ENCODE results near the gene NES. TPM values are rescaled to one million over a fixed set of nuclear protein-coding genes. Genes with fewer than 3 reads are reported as not detected.

Gene NES
- total RNA-seq, 2 experiments from 2014 or later, result not detected

DNA sequence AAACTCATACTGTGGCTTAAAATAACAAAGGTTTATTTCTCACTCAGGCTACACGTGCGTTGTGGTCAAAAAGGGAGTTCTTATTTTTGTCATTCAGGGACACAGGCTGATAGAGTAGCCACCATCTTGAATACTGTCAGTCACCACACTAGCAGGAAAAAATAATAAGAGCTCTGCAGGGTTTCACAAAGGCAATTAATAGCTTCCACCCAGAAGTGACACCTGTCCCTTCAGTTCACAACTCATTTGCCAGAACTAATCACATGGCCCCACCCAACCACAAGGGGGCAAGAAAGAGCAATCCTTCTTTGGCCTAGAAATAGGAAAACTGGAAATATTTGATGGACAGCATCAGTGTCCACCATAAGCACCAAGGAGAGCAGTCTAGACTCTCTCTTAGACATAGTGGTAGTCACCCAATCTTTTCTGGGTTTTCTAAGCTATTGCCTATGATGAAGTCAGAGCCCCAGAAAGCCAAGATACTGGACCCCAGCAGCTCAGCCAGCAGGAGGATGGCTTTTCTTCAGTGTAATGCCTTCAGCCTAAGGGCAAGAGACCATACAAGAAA, 49.8 kb downstream of the NES start:
- ATAC-seq (peak; percentile 45), DNase-seq (peak; percentile 60)
- intact Hi-C loops (cut with micrococcal nuclease), result no loop called here
- H3K27me3 Mint-ChIP-seq, result peaks cover 43% of the 10 kb centered on the region
- POLR2A ChIA-PET, result interaction anchor here (0.6 to 1.1 kb wide), 3 partner anchors 18 to 78 kb away, joined by 3 read pairs; partner anchors contain the start of gene CRABP2
- H3K9me3 Mint-ChIP-seq, result no peaks in the 10 kb centered on the region
- H3K36me3 Mint-ChIP-seq (ENCODE audit: low read depth), result no peaks in the 10 kb centered on the region
- TF ChIP-seq, protein P1, sequence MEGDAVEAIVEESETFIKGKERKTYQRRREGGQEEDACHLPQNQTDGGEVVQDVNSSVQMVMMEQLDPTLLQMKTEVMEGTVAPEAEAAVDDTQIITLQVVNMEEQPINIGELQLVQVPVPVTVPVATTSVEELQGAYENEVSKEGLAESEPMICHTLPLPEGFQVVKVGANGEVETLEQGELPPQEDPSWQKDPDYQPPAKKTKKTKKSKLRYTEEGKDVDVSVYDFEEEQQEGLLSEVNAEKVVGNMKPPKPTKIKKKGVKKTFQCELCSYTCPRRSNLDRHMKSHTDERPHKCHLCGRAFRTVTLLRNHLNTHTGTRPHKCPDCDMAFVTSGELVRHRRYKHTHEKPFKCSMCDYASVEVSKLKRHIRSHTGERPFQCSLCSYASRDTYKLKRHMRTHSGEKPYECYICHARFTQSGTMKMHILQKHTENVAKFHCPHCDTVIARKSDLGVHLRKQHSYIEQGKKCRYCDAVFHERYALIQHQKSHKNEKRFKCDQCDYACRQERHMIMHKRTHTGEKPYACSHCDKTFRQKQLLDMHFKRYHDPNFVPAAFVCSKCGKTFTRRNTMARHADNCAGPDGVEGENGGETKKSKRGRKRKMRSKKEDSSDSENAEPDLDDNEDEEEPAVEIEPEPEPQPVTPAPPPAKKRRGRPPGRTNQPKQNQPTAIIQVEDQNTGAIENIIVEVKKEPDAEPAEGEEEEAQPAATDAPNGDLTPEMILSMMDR (IDR thresholded peaks at IDR 0.05), result peak; percentile 66
- CTCF ChIA-PET, result interaction anchor here (0.6 to 12.4 kb wide), 41 partner anchors 8 to 334 kb away, joined by 3 to 273 read pairs (median 4); partner anchors contain the start of genes BCAN, CRABP2, HAPLN2 and IQGAP3
- H3K4me3 Mint-ChIP-seq, result no peak overlapping the region
- peaks cover 10% of the 10 kb centered on the region for H3K4me1 Mint-ChIP-seq (ENCODE audit: low read depth)
- H3K27ac Mint-ChIP-seq, result no peak overlapping the region

DNA sequence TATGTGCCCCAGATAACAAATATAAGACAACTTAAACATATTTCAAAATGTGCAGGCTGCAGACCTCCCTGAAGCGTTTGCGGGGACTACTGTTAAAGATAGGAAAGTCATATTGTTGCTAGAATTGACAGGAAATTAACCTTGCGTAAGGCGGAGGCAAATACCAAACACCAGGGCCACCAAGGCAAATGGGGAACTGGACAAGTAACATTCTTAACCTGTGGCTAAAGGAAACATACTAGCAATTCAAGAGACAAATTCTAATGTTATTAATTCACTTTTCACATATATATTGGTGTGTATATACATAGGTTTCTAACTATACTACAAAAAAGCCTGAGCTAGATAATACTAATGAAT, 51.1 kb downstream of the NES start:
- ChIA-PET POLR2A (interaction anchor here (0.7 kb wide), 1 partner anchor 31 kb away, joined by 3 read pairs; no protein-coding TSS in a partner anchor), CTCF (interaction anchor here (0.7 to 12.4 kb wide), 18 partner anchors 10 to 241 kb away, joined by 3 to 273 read pairs (median 7); partner anchors contain the start of genes BCAN, CRABP2 and NES)
- ATAC-seq (no peak), DNase-seq (no peak)
- intact Hi-C loops (cut with micrococcal nuclease), result no loop called here
- no peak overlapping the region for H3K4me3 Mint-ChIP-seq
- peaks cover 10% of the 10 kb centered on the region for H3K4me1 Mint-ChIP-seq (ENCODE audit: low read depth)
- no peak overlapping the region for H3K27ac Mint-ChIP-seq
- TF ChIP-seq, protein P1 (IDR thresholded peaks at IDR 0.05), result no peak
- H3K9me3 Mint-ChIP-seq, result no peaks in the 10 kb centered on the region
- H3K36me3 Mint-ChIP-seq (ENCODE audit: low read depth), result no peaks in the 10 kb centered on the region
- H3K27me3 Mint-ChIP-seq, result peaks cover 39% of the 10 kb centered on the region

DNA sequence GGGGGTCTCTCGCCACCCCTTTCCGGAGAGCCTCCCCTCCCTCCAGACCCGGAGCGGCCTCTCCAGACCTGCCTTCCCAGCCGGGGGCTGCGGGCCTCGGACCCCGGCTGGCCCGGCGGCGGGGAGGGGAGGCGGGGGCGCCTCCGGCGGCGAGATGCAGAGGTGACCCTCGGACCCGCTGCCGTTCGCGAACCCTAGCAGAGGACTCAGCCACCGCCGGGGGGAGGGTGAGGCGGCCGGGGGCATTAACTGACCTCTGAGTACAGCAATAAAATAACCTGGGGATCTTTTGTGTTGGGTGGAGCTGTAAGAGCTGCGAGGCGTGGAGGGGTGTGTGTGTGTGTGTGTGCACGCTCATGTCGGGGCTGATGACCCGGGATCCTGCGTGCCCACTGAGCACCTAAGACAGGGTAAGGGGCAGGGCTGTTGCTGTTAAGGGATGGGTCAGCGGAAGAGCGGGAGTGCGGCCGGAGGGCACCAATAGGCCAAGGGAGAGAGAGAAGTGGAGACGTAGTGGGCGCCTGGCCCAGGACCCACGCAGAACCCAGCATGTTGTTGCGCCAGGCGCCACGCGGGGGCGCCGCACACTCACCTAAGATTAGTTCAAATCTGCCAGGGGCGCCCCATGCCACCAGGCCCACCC, 51.6 kb downstream of the NES start:
- H3K36me3 Mint-ChIP-seq (ENCODE audit: low read depth), result no peaks in the 10 kb centered on the region
- DNase-seq (peak; percentile 74), ATAC-seq (peak; percentile 74)
- intact Hi-C loops (cut with micrococcal nuclease), result no loop called here
- CTCF ChIA-PET, result interaction anchor here (1.0 to 12.4 kb wide), 22 partner anchors 9 to 266 kb away, joined by 3 to 273 read pairs (median 8); partner anchors contain the start of genes BCAN, CRABP2 and NES
- TF ChIP-seq, protein P1 (IDR thresholded peaks at IDR 0.05), result peak; percentile 96
- POLR2A ChIA-PET, result no interaction called here
- no peaks in the 10 kb centered on the region for H3K9me3 Mint-ChIP-seq
- H3K27ac Mint-ChIP-seq, result no peak overlapping the region
- peak overlapping the region; percentile 53 for H3K4me3 Mint-ChIP-seq
- peaks cover 37% of the 10 kb centered on the region for H3K27me3 Mint-ChIP-seq
- peaks cover 10% of the 10 kb centered on the region for H3K4me1 Mint-ChIP-seq (ENCODE audit: low read depth)

DNA sequence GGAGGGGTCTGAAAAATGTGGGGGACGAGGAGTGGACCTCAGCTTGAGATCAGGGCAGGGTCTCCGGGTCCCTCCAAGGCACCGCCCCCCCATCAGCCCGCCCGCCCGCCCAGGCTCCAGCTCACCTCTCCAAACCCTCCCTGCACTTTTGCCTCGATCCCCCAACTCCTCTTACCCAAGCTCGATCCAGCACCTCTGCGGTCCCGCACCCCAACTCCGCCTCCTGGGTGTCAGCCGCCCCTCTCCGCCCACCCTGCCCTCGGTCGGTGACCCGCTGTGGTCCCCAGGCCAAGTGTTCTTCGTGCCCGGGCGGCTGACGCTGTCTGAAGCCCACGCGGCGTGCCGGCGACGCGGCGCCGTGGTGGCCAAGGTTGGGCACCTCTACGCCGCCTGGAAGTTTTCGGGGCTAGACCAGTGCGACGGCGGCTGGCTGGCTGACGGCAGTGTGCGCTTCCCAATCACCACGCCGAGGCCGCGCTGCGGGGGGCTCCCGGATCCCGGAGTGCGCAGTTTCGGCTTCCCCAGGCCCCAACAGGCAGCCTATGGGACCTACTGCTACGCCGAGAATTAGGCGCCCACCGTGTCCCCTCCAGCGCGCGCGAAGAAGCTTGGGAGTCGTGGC, 52.3 kb downstream of the NES start:
- no peak overlapping the region for H3K27ac Mint-ChIP-seq
- ATAC-seq, result peak; percentile 5
- peaks cover 10% of the 10 kb centered on the region for H3K4me1 Mint-ChIP-seq (ENCODE audit: low read depth)
- CTCF ChIA-PET, result interaction anchor here (0.8 to 12.4 kb wide), 41 partner anchors 10 to 265 kb away, joined by 3 to 273 read pairs (median 5); partner anchors contain the start of genes BCAN, CRABP2, IQGAP3 and ISG20L2
- intact Hi-C loops (cut with micrococcal nuclease), result loop anchor here (5.0 kb wide), 1 partner anchor 32 kb away; no protein-coding TSS in a partner anchor
- no peaks in the 10 kb centered on the region for H3K36me3 Mint-ChIP-seq (ENCODE audit: low read depth)
- no peak for DNase-seq
- no peak overlapping the region for H3K4me3 Mint-ChIP-seq
- POLR2A ChIA-PET, result interaction anchor here (1.3 kb wide), 2 partner anchors 31 to 57 kb away, joined by 3 read pairs; no protein-coding TSS in a partner anchor
- H3K9me3 Mint-ChIP-seq, result no peaks in the 10 kb centered on the region
- TF ChIP-seq, protein P1 (IDR thresholded peaks at IDR 0.05), result no peak
- peaks cover 39% of the 10 kb centered on the region for H3K27me3 Mint-ChIP-seq
